Measurements from ENCODE around the gene HTRA2.

DNA sequence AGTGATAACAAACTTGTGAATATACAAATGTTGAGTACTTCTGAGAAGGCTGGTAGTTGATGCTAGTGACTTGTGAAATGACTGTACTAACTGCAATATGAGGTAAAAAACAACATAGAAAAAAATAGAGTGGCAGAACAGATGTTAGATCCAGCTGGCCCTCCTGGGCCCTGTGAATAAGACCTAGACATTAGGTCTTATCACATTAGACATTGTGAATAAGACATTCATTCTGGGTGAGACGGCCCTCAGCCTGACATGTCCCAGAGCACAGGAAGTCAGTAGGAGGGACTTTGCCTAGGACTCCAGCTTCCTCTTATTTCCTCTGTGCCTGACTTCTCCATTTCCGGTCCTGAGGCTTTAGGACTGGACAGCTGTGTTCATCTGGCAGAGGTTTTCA lies 47.7 kb downstream of the HTRA2 start:
- TF ChIP-seq EZH2 (IDR thresholded peaks at IDR 0.05; ENCODE audit: insufficient read depth, poor library complexity, severe bottlenecking) (no peak), EZH2phosphoT487 (IDR thresholded peaks at IDR 0.05; ENCODE audit: insufficient read depth, low read depth) (no peak)
